B cell (primary cell): ENCODE data around the gene TECR.

ENCODE experiments used
- EZH2 ChIP-seq: IDR thresholded peaks from 2 replicates; pipeline ENCODE4 v1.6.1; 2012; ENCODE audit warnings: borderline replicate concordance, low read depth, mild to moderate bottlenecking, moderate library complexity, low read length; ENCODE audit not compliant: insufficient read depth, poor library complexity, severe bottlenecking
- TF ChIP-seq, protein P1 (sequence below): fragments of 200-600 bp; IDR thresholded peaks from one replicate; pipeline ENCODE4 v1.8.0; 2022; ENCODE audit warnings: antibody characterized with exemption, mild to moderate bottlenecking

- TF ChIP-seq, protein P1, sequence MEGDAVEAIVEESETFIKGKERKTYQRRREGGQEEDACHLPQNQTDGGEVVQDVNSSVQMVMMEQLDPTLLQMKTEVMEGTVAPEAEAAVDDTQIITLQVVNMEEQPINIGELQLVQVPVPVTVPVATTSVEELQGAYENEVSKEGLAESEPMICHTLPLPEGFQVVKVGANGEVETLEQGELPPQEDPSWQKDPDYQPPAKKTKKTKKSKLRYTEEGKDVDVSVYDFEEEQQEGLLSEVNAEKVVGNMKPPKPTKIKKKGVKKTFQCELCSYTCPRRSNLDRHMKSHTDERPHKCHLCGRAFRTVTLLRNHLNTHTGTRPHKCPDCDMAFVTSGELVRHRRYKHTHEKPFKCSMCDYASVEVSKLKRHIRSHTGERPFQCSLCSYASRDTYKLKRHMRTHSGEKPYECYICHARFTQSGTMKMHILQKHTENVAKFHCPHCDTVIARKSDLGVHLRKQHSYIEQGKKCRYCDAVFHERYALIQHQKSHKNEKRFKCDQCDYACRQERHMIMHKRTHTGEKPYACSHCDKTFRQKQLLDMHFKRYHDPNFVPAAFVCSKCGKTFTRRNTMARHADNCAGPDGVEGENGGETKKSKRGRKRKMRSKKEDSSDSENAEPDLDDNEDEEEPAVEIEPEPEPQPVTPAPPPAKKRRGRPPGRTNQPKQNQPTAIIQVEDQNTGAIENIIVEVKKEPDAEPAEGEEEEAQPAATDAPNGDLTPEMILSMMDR: no peak
- no peak for TF ChIP-seq EZH2
These were observed 33.2 kb upstream of the TECR start, which contains the start of gene GIPC1 for GRCh38 chr19:14496029-14496833.
